ENCODE measurements around the gene SLC51B.
"Not testable (repeated sequence)": the region's sequence is repeated elsewhere in the genome, so short reads cannot be mapped to it uniquely, and the experiment has no call there.

The SLC51B gene

DNA sequence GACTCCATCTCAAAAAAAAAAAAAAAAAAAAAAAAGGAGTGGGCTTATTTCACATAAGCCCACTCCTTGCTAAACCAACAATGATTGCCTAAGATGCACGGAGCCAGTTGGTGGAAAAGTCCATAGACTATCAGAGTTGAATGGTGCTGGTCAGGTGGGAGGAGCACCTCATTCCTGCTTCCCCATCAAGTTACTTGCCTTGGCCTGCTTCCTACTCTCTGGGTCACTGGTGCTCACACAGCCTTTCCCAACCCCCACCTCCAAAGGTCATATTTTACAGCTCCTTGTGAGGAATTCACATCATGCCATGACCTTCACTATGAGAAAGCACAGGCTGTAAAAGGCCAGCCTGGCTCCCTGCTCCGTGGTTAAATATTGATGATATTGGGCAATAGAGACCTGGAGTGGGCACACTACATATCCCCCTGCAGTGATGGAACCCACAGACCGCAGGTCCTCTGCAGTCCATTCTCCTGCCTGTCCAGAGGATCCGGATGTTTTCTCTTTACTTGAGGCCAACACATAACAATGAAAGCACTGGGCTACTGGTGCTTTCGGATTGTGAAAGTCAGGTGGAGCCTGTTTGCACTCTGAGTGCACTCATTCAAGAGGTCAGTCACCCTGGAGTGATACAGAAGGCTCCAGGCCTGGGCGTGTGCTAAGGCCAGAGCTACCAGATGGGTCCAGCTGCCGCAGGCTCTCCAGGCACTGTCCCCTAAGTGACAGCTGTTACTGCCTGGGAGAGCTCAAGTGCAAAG, at the start of gene SLC51B:
Gene SLC51B (plus strand): TSS at position 664 of the 758 bp plus-strand sequence. CDS start 4,618 bp downstream, outside the sequence.
- DNase-seq = no peak

DNA sequence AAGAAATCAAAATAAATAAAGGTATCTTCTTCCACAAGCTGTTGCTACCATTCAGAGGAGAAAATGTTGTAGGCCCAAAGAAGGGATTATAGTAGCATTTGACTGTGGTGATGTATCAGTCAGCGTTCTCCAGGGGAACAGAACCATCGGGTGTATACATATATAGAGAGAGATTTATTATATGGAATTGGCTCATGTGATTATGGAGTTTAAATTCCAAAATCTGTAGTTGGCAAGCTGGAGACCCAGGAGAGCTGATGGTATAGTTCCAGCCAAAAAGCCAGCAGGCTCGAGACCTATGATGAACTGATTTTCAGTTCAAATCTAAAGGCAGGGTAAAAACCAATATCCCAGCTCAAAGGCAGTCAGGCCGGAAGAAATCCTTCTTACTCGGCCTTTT, 48.1 kb upstream of the SLC51B start:
- no peak for DNase-seq

DNA sequence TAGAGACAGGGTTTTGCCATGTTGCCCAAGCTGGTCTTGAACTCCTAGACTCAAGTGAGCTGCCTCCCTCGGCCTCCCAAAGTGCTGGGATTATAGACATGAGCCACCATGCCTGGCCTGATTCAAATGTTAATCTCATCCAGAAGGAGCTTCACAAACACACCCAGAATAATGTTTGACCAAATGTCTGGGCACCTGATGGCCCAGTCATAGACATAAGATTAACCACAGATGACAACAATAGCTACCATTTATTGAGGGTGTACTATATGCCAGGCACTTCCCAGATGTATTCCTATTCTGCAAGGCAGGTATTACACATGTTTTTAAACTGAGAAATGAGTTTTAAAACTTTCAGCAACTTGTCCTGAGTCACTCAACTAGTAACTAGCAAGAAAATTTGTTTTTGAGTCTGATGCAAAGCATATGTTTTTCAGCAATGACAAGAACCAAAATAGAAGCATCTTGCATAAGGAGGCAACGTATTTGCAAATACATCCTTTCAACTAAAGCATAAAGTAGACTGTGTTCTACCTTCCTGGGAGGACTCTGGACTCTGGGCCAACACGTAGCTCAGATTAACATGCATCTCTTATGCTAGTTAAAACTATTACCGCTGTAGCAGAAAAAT, 47.3 kb upstream of the SLC51B start:
- no peak for DNase-seq

DNA sequence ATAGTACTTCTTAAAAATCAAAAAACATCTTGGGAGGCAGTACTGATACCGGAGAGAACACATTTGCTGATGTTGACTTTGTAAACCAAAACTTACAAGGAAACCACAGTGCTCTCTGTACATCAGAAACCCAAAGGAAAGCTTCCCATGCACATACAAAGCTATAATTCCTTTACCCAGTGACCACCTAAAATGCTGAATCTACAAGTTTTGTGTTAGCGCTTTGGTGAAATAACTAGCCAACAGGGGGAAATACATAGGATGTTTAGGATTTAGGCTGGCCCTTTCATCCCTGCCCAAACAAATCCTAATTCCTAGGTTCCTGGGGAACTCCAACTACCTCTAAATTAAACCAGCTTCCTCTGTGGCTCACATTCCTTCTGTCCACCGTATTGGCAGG, 40.2 kb upstream of the SLC51B start:
- no peak for DNase-seq

DNA sequence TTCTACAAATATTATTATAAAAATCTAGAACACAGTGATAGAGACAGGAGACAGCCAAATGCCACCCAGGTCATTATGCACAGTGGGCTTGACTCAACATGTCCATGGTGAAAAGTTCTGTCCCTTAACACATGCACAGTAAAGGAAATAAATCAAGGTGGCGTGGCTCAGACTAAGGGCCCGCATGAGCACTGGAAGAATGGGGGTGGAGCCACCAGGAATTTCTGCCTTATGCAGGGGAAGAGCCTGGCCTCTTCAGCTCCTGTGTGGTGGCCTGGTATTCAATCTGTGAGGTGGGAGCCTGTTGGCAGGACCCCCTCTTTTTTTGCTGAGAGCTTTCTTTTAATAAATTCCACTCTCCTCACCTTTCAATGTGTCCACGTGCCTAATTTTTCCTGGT, 38.3 kb upstream of the SLC51B start:
- DNase-seq = no peak

DNA sequence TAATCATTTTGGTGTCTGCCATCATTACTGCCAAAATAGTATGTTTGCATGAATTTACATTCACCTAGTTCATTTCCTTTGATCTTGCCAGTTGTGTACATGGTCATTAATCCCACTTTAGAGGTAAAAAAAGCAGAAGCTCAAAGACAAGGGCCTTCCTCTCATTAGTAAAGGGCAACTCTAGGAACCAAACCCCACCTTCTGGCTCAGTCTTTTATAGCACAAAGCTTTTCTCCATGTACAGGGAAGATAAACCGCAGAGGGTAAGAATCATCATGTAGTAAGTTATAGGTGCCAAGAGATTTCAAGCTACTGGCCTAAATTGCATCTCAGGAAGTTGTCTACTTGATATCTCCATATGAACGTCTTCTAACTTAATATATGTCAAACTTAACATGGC, 36.2 kb upstream of the SLC51B start:
- no peak for DNase-seq

DNA sequence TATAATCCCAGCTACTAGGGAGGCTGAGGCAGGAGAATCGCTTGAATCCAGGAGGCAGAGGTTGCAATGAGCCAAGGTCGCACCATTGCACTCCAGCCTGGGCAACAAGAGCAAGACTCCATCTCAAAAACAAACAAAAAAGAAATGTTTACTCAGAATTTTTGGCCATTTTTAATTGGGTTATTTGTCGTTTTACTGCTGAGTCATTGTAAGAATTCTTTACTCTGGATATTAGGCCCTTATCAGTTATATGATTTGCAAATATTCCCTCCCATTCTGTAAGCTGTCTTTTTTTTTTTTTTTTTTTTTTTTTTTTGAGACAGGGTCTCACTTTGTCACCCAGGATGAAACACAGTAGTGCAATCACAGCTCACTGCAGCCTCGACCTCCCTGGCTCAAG, 34.0 kb upstream of the SLC51B start:
- DNase-seq = not testable (repeated sequence)

DNA sequence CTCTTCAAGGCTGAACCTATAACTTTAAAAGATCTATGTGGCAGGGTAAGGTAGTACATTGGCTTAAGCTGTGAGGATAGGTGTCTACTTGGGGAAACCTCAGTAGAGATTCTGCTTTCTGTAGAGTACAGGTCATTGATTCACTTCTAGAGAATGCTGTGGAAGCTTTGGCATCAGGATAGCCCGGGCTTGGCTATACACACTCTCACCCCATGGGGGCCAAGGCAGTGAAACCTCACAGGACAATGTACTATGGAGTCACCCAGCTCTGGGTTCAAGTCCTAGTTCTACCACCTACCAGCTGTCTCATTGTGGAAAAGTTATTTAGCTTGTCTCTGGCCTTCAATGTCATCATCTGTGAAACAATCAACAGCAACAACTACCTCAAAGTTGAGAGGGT, 24.8 kb upstream of the SLC51B start:
- no peak for DNase-seq

DNA sequence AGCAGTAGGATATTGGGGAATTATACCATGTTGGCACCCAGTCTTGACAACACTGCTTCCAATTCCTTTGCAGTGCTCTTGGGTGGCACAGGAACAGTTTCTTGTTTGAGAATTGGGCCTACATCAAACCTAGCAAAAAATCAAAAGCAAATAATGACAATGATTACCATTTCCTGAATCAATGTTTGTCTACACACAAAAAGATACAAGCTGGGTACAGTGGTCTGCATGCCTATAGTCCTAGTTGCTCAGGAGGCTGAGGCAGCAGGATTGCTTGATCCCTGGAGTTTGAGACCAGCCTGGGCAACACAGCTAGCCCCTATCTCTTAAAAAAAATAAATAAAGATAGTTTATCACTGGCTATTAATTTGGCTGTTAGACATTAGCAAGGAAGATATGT, 23.7 kb upstream of the SLC51B start:
- no peak for DNase-seq

DNA sequence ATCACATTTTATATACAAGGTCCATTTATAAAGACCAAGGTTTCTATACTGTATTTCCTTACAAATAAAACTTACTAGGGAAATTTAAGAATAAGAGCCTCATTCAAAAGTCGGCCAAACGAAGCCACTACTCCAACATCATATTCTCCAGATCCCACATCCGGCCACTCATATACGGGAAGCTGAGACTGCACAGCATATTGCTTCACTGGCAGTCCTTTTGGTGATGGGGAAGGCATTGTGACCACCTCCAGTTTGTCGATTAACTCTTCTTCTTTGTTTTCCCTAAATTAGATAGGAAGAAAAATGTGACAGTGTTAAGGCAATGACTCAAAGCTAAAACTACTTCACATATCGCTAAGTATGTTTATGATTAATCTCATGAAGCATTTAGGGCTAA, 18.4 kb upstream of the SLC51B start:
- no peak for DNase-seq

DNA sequence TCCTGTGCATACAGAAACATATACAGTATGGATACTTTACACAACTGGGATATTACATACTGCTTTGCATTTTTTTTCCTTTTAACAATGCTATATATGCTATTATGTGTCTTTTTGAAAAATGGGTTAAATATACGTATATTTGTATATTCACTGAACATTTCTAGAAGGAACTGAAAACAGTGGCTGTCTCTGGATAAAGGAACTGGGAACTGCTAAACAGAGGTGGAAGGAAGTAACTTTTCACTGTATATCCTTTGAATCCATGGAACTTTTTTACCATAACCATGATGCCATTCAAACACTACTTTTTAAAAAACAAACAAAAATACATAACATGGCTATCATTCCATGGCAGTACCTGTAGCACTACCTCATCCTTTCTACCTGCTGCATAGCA, 17.6 kb upstream of the SLC51B start:
- no peak for DNase-seq

DNA sequence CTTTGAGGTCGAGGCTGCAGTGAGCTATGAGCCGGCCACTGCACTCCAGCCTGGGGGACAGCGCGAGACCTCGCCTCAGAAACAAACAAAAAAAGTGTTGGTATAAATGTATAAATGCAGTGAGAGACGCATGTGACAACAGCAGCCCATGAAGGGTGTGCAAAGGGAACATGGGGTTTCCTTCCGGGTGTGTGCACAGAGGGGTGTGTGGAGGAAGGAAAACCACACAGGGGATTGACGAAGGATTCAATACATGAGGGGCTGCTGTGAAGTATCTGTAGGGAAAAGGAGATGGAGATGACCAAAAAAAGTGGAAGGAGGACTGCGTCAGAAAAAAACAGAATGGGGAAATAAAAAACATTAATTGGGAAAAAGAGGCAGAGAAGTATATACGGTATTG, 16.8 kb upstream of the SLC51B start:
- DNase-seq = no peak

DNA sequence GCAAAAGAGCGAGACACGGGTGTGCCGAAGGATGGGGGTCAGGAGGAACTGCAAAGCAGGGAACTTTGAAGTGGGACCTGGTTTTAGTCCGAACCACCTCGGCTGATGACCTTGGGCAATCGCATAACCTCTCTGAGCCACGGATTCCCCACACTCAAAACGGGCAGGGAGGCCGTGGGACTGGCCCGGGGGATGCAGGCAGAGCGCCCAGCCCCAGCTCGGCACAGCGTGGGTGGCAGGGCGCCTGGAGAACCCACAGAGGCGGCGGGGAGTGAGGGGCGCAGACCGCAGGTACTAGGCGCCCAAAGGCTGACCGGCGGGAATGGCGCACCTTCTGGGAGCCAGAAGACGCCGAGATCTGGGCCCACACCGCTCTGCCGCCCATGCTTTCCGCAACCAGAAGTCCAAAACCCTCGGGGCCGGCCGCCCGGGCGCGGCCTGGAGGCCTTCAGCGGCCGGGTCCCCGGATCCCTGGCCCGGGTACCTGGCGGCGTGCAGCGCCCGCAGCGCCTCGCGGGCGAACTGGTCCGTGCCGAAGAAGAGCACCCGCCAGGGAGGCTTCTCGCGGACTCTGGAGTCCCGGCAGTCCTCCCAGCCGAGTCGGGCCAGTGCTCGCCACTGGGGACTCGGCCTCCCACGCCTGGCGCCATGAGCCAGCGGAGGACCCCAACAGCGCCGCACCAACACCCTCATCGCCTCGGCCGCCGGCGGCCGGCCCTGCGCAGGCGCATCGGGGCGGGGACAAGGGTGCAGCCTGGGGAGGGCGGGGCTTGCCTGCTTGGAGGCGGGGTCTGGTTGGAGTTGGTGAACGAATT, 16.1 kb upstream of the SLC51B start, which contains the start of gene MTFMT:
Gene MTFMT (minus strand): TSS at position 719 of the 815 bp plus-strand sequence. CDS start 26 bp downstream, at position 693.
- peak; percentile 76 to 88 for DNase-seq

DNA sequence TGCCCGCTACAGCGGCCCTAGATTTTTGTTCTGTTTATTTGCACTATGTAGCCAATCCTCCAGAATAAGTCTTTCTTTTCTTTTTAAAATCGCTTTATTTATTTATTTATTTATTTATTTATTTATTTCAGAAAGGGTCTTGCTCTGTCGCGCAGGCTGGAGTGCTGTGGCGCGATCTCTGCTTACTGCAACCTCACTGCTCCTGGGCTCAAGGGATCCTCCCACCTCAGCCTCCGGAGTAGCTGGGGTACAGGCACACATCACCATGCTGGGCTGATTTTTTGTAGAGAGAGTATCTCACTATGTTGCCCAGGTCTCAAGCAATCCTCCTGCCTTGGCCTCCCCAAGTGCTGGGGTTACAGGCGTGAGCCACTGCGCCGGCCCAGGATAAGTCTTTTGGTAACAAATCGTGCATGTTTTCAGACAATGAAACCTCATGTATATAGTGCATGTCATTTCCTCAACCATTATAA, 15.4 kb upstream of the SLC51B start:
- no peak for DNase-seq

DNA sequence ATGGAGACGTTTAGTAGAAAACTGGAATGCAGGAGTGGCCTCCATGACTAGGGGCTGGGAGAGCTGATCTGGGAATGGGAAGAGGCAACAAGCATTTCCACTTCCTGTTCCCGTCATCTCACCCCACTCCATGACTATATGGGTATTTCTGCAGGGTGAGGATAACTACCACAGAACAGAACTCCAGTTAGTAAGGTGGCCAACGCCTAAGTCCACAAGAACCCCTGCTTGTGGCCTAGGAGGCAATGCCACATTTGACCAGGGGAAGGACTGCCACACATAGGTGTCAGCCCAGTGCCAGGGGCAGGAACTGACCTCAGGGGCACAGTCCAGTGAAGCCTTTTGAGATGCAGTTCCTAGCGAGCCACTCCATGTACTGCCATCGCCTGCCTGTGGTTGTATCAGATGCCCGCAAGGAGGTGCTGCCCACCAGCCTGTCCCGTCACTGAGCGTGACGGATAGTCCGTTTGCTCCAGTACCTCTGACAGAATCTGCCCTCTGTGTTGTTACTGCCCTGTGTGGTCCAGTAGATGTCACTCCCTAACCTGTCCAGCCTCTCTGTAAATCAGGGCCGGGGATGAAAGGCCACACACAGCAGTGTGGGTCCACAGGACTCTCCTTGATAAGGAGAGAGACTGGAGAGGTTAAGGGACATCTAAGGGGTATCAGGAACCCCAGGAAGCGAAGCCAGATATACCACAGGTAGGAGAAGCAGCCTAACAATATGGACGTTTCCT, 12.2 kb upstream of the SLC51B start:
- peak in 1 of 2 donors; percentile 28 for DNase-seq

DNA sequence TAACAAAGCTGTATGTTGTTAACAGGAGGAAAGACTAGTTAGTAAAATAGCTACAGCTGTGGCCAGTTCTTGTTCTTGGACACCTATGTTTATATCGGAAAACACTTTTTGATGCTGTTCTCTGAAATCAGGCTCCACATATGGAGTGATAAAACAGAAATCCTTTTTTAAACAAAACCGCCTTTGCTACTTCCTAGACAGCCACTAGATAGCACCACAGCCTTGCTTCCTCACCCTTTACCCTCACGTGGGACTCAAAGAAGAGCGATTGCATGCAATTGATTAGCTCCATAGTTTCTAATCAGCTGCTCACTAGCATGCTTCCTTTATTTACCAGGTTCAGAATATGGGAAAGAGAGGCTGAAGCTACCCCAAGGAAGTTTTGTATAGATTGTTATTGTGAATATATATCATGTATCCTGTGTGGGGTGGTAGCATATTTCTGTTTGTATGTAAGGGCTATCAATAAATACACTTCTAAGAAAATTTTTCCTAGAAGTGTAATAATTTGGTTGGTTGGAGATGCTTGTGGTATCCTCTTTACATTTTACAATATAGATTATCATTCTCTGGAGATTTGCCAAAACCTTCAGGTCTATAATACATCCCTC, 11.4 kb upstream of the SLC51B start:
- peak in 1 of 2 donors; percentile 43 for DNase-seq

DNA sequence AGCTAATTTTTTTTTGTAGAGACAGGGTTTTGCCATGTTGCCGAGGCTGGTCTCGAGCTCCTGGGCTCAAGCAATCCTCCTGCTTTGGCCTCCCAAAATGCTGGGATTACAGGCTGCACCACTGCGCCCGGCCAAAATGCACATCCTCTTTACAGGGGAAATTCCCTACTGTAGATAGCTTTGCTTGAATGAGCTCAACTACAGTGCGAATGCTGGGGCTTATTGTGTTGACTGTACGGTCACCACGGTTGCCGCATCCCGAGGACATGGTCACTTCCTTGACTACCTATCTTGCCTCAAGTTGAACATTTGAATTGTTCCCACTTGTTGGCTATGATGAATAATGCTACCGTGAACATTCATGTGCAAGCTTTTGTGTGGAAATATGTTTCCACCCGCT, 10.5 kb upstream of the SLC51B start:
- no peak for DNase-seq

DNA sequence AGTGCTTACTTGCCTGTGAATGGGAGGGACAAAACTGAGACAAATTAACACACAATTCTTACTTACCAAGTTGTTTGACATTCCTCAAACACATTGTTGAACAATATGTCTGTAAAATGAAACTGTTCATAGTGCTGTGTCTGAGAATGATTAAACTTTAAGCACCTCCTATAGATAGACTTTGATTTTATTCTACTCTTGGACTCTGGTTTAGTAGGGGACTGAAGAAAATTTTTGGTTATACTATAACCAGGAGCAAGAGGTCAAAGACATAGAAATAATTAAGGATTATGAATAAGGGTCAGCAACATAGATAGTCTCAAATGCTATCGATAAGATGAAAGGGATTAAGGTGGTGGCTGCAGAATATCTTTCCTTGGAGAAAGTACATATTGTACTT, 7.9 kb upstream of the SLC51B start:
- no peak for DNase-seq

DNA sequence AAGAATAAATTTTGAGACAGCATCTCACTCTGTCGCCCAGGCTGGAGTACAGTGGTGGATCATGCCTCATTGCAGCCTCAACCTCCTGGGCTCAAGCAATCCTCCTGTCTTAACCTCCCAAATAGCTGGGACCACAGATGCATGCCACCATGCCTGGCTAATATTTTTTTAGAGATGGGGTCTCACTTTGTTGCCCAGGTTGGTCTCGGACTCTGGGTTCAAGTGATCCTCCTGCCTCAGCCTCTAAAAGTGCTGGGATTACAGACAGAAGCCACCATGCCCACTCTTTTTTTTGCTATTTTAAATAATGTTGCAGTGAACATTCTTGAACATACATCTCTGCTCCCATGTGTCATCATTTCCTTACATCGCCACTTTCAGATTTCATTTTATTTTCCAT, 6.8 kb upstream of the SLC51B start:
- no peak for DNase-seq

DNA sequence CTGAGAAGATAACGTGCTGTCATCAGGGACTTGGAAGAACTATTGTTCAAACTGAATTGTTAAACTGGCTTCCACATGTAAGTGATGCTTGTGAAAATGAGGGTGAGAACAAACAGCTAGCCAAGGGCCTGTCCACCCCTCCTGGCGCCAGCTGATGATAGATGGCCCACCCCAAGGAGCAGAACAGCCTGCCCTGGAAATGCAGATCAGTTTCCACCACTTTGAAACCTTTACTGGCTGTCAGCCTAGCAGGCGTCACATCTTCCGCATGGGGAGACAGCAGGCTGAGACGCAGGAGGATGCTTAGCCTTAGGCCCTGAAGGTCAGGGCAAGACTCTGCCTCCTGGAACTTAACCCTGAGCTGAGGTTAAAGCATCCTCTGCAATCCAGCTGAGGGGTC, 6.4 kb upstream of the SLC51B start:
- DNase-seq = no peak

DNA sequence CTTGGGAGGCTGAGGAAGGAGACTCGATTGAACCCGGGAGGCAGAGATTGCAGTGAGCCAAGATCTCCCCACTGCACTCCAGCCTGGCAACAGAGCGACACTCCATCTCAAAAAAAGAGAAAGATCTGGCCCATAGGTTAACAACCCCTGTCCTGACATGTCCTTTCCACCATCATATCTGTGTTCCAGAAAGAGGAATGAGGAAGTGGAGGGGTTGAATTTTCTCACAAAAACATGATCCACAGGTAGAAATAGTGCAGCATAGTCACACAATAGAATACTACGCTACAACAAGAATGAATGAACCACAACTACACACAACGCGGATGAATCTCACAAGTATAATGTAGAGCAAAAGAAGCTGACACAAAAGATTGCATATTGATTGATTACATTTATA, 4.7 kb upstream of the SLC51B start:
- DNase-seq = no peak

DNA sequence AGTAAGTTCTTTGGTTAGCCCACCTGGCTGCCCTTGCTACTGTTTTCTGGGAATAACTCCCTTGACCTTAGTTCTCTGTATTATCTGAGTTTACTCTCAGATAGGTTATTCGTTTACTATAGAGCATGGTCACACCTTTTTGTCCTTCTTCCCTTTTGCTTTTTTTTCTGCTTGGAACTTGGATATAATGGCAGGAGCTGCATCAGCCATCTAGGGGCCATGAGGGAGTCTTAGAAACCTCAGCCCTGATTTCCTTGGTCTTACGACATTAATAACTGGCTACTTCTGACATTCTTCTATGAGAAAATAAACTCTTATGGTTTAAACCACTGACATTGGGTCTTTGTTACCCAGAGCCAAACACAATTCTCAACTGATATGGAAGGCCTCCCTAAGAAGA, 3.4 kb upstream of the SLC51B start:
- no peak for DNase-seq
